ENCODE measurements around the gene SELENOH.
A peak's percentile ranks its signal among the peaks of the same experiment; 100 is the strongest.

SELENOH gene

DNA sequence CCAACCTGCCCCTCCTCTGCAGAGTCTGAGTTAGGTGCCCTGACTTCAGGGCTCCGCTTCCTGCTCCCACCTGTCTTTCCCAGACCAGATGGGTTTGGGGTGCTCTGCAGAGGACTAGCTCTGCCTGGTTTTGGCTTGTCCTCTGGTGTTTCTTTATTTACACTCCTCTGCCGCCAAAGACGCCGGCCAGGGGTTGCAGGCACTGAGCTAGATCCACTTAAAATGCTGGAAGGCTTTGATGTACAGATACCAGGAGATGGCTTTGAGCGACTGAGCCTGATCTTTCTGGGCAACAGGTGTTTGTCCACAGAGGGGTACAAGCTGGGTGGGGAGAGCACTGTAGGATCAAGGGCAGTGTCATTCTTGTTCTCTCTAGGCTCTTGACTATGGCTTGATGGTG lies 3.9 kb downstream of the SELENOH start:
- Histone ChIP-seq H3K9ac (ENCODE audit: low read length in 2 of 2) (no peak overlapping the region), H3K4me1 (ENCODE audit: control insufficient read depth, insufficient read depth, low read length) (peaks cover 13% of the 10 kb centered on the region), H3K9me3 (ENCODE audit: control insufficient read depth in 2 of 2, low read length in 2 of 2) (no peaks in the 10 kb centered on the region), H3K27me3 (ENCODE audit: control insufficient read depth in 1 of 2, insufficient read depth in 2 of 2, low read length in 2 of 2) (no peaks in the 10 kb centered on the region), H3K4me3 (ENCODE audit: low read length in 2 of 2) (no peak overlapping the region), H3K36me3 (ENCODE audit: control insufficient read depth in 2 of 2, insufficient read depth in 2 of 2, low read length in 2 of 2) (peaks cover 25 to 29% of the 10 kb centered on the region in 2 donors), H3K27ac (ENCODE audit: low read length) (peak overlapping the region; percentile 24)

DNA sequence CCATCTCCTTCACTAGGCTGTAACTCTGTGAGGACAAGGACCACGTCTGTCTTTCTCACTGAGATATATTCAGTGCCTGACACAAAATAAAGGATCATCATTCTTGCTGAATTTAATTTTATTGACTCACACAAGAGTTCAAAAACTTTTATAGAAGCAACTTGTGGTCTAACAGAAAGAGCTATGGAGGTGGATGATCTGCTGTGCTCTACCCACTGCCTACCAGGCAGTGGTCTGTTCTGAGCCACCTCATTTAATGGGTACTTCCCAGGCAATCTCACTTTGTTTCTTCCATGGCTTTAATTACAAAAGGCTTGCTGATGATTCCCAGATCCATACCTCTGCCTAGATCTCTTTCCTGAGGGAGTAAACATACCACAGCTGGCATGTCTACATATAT lies 5.6 kb downstream of the SELENOH start:
- H3K27me3 ChIP-seq (ENCODE audit: control insufficient read depth in 1 of 2, insufficient read depth in 2 of 2, low read length in 2 of 2), result no peaks in the 10 kb centered on the region
- H3K4me1 ChIP-seq (ENCODE audit: control insufficient read depth, insufficient read depth, low read length), result peaks cover 8% of the 10 kb centered on the region
- H3K4me3 ChIP-seq (ENCODE audit: low read length in 2 of 2), result no peak overlapping the region
- no peak overlapping the region for H3K27ac ChIP-seq (ENCODE audit: low read length)
- no peaks in the 10 kb centered on the region for H3K9me3 ChIP-seq (ENCODE audit: control insufficient read depth in 2 of 2, low read length in 2 of 2)
- H3K36me3 ChIP-seq (ENCODE audit: control insufficient read depth in 2 of 2, insufficient read depth in 2 of 2, low read length in 2 of 2), result peaks cover 26 to 29% of the 10 kb centered on the region in 2 donors
- no peak overlapping the region for H3K9ac ChIP-seq (ENCODE audit: low read length in 2 of 2)

DNA sequence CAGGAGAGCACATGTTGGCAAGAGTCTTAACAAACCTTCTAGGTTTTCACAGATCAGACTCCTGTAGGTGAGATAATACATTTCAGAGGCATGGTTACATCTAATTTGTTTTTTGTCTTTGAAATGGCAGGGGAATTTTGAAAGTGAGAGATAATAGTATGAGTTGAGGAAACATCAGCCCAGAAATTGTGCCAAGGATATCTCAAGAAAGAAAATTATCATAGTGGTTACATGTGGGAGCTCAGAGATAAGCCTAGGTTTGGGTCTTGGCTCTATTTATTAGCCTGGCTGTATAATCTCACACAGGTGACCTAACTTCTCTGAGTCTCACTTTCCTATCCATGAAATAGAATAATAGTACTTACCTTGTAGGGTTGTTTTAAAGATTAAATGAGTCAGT lies 9.9 kb downstream of the SELENOH start:
- Histone ChIP-seq H3K36me3 (ENCODE audit: control insufficient read depth in 2 of 2, insufficient read depth in 2 of 2, low read length in 2 of 2) (peaks cover 4 to 6% of the 10 kb centered on the region in 2 donors), H3K9me3 (ENCODE audit: control insufficient read depth in 2 of 2, low read length in 2 of 2) (no peaks in the 10 kb centered on the region), H3K27me3 (ENCODE audit: control insufficient read depth in 1 of 2, insufficient read depth in 2 of 2, low read length in 2 of 2) (no peaks in the 10 kb centered on the region), H3K27ac (ENCODE audit: low read length) (no peak overlapping the region), H3K4me1 (ENCODE audit: control insufficient read depth, insufficient read depth, low read length) (no peaks in the 10 kb centered on the region), H3K4me3 (ENCODE audit: low read length in 2 of 2) (no peak overlapping the region), H3K9ac (ENCODE audit: low read length in 2 of 2) (no peak overlapping the region)

DNA sequence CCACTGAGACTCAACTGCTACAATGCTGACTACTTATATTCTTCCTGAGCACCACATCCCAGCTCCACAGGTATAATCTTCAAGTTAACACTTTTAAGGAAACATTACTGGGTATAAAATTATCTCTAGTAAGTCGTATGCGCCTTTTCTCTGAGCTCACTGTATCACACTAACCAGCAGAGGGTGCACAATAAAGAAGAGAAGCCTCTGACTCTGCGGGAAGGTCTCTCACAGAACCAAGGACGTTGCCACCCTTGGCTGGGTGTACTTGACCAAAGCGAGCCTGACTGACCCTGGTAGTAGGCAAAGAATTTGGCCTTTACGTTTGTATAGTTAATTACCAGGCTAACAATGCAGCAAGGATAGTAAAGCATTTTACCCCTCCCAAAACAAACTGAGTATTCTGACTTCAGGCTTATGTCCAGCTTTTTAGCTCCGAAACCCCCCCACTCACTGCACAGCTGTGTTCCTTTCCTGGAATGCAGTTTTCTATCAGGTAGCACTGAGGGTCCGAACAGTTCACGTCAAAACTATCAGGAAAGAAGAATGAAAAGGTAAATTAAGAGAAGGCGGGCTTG lies 10.5 kb downstream of the SELENOH start, which contains the start of gene BTBD18:
Gene BTBD18 (minus strand): TSS at position 144 of the 578 bp plus-strand sequence. CDS start 631 bp downstream, outside the sequence.
- H3K27me3 ChIP-seq (ENCODE audit: control insufficient read depth in 1 of 2, insufficient read depth in 2 of 2, low read length in 2 of 2), result no peaks in the 10 kb centered on the region
- H3K27ac ChIP-seq (ENCODE audit: low read length), result no peak within 1 kb of the TSS
- no peak within 1 kb of the TSS for H3K9ac ChIP-seq (ENCODE audit: low read length in 2 of 2)
- H3K4me3 ChIP-seq (ENCODE audit: low read length in 2 of 2), result no peak within 1 kb of the TSS
- H3K9me3 ChIP-seq (ENCODE audit: control insufficient read depth in 2 of 2, low read length in 2 of 2), result no peaks in the 10 kb centered on the region
- peaks cover 3 to 4% of the 10 kb centered on the region in 2 donors for H3K36me3 ChIP-seq (ENCODE audit: control insufficient read depth in 2 of 2, insufficient read depth in 2 of 2, low read length in 2 of 2)
- no peaks in the 10 kb centered on the region for H3K4me1 ChIP-seq (ENCODE audit: control insufficient read depth, insufficient read depth, low read length)

DNA sequence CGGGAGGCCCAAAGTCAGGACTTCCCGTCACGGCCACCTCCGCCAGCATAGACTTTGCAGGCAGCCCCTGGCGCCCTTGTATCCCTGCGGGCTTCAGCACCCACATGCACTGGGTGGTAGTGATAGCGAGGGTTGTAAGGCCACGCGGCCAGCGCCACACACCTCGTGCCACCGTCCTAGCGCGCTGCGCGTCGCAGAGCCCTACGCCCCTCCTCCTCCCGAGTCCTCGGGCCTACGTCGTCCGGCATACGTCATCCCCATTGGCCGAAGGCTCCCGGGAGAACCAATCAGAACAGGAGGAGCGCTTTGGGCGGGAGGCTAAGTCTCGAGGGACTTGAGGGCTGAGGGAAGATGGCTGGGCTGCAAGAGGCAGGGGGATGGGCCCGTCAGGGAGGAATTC lies 11.7 kb downstream of the SELENOH start:
- Histone ChIP-seq H3K4me1 (ENCODE audit: control insufficient read depth, insufficient read depth, low read length) (no peaks in the 10 kb centered on the region), H3K9me3 (ENCODE audit: control insufficient read depth in 2 of 2, low read length in 2 of 2) (no peaks in the 10 kb centered on the region), H3K9ac (ENCODE audit: low read length in 2 of 2) (no peak overlapping the region), H3K27ac (ENCODE audit: low read length) (no peak overlapping the region), H3K4me3 (ENCODE audit: low read length in 2 of 2) (no peak overlapping the region), H3K27me3 (ENCODE audit: control insufficient read depth in 1 of 2, insufficient read depth in 2 of 2, low read length in 2 of 2) (no peaks in the 10 kb centered on the region), H3K36me3 (ENCODE audit: control insufficient read depth in 2 of 2, insufficient read depth in 2 of 2, low read length in 2 of 2) (peaks cover 0 to 2% of the 10 kb centered on the region in 2 donors)

DNA sequence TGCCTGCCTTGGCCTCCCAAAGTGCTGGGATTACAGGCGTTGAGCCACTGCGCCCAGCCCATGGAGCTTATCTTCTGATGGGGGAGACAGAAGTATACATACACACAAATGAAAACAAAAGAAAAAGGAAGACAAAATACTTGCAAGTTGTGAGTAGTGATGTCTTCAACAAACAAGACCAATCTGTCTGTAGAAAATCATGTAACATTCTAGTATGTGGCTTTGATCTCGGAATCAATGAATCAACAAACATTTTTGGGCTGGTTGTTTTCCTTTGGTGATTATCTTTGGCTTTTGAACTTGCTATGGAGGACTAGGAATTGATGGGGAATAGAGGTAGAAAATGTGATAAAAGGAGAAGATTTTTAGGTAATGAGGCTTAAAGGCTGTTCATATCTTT lies 16.9 kb downstream of the SELENOH start:
- no peaks in the 10 kb centered on the region for H3K36me3 ChIP-seq (ENCODE audit: control insufficient read depth in 2 of 2, insufficient read depth in 2 of 2, low read length in 2 of 2)
- H3K9ac ChIP-seq (ENCODE audit: low read length in 2 of 2), result no peak overlapping the region
- no peaks in the 10 kb centered on the region for H3K27me3 ChIP-seq (ENCODE audit: control insufficient read depth in 1 of 2, insufficient read depth in 2 of 2, low read length in 2 of 2)
- no peak overlapping the region for H3K4me3 ChIP-seq (ENCODE audit: low read length in 2 of 2)
- no peaks in the 10 kb centered on the region for H3K4me1 ChIP-seq (ENCODE audit: control insufficient read depth, insufficient read depth, low read length)
- no peak overlapping the region for H3K27ac ChIP-seq (ENCODE audit: low read length)
- no peaks in the 10 kb centered on the region for H3K9me3 ChIP-seq (ENCODE audit: control insufficient read depth in 2 of 2, low read length in 2 of 2)

DNA sequence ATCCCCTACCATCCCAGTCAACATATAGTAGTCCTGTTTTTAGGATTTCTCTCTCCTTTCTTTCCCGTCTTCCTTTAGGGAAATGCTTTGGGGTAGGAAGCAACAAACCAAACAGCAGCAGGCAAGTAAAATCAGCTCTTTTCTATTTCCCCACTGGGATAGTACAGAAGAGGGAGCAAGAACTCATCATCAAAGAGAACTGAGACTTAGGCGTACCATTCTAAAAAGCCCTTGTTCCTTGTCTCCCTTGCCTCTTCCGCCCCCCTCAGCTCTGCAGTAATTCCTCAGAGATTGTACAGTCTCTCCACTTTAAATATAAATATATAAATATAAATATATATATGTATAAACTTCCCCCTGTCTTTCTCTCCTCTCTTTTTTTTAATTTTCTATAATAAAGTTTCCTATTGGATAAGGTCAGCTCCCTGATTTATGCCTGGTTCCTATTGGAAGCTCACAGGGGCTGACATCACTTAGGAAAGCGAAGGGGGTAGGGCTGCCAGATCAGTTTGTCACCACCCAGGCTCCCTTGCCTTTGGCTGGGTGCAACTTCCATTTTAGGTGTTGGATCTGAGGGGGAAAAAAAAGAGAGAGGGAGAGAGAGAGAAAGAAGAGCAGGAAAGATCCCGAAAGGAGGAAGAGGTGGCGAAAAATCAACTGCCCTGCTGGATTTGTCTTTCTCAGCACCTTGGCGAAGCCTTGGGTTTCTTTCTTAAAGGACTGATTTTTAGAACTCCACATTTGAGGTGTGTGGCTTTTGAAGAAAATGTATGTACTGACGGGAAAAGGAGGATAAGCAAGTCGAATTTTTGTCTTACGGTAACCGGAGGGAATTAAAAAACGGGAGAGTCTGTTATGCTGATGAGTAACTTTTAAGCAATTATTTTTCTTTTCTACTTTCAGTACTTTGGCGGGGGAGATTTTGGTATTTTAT lies 20.3 kb downstream of the SELENOH start, which contains the start of gene CTNND1:
Gene CTNND1 (plus strand): TSS at position 502 of the 934 bp plus-strand sequence. CDS start 29,677 bp downstream, outside the sequence.
- peak within 1 kb of the TSS; percentile 90 to 95 for H3K4me3 ChIP-seq (ENCODE audit: low read length in 2 of 2)
- H3K9me3 ChIP-seq (ENCODE audit: control insufficient read depth in 2 of 2, low read length in 2 of 2), result no peaks in the 10 kb centered on the region
- H3K9ac ChIP-seq (ENCODE audit: low read length in 2 of 2), result peak within 1 kb of the TSS; percentile 95
- no peaks in the 10 kb centered on the region for H3K27me3 ChIP-seq (ENCODE audit: control insufficient read depth in 1 of 2, insufficient read depth in 2 of 2, low read length in 2 of 2)
- H3K27ac ChIP-seq (ENCODE audit: low read length), result peak within 1 kb of the TSS; percentile 94
- H3K4me1 ChIP-seq (ENCODE audit: control insufficient read depth, insufficient read depth, low read length), result peaks cover 16% of the 10 kb centered on the region
- no peaks in the 10 kb centered on the region for H3K36me3 ChIP-seq (ENCODE audit: control insufficient read depth in 2 of 2, insufficient read depth in 2 of 2, low read length in 2 of 2)

DNA sequence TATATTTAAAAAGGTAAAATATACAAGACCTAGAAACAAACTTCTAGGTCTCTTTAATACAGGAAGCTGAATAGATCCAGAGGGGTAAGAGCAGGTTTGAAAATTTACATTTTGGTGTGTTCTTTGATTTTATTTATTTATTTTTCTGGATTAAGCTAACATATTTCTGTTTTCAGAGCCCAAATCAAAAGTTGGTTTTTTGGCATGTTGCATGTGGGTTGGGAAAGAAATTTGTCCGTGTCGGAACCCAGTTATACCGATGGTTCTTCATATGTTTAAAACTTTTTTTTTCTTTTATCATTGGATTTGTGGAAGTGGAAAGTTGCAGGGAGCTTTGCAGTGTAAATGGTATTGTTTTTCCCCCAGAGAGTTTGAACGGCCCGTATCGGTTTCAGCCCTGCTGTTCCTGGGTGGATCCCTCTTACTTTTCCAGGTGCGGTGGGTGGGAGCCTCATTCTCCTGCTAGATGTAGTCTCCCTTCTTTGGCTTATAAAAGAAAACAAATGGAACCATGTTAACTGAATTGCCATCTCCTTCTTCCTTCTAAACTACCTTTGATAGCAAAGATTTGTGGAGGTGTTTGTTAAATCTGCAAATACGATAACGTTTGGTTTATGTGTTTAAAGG lies 21.1 kb downstream of the SELENOH start:
- Histone ChIP-seq H3K9me3 (ENCODE audit: control insufficient read depth in 2 of 2, low read length in 2 of 2) (no peaks in the 10 kb centered on the region), H3K9ac (ENCODE audit: low read length in 2 of 2) (peak overlapping the region; percentile 95), H3K27me3 (ENCODE audit: control insufficient read depth in 1 of 2, insufficient read depth in 2 of 2, low read length in 2 of 2) (no peaks in the 10 kb centered on the region), H3K27ac (ENCODE audit: low read length) (peak overlapping the region; percentile 94), H3K4me1 (ENCODE audit: control insufficient read depth, insufficient read depth, low read length) (peaks cover 16% of the 10 kb centered on the region), H3K36me3 (ENCODE audit: control insufficient read depth in 2 of 2, insufficient read depth in 2 of 2, low read length in 2 of 2) (no peaks in the 10 kb centered on the region), H3K4me3 (ENCODE audit: low read length in 2 of 2) (peak overlapping the region; percentile 90 to 95)

DNA sequence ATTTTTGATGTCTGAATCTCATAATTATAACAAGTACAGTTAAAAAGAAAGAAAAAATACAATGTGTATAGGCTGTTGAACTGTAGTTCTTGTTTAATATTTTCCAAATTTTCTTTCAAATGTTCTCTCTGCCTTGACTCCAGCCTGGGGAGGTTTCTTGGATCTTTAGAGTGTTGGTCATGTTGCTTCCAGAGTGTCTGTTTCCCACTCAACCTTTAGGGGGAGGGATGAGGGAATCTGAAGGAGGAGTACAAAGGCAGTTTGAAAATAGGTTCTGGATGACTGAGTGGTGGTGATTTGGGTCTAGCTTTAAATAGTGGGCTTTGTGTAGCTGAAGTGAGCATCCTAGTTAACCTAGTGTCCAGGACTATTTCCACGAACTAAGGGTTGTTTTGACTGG lies 22.3 kb downstream of the SELENOH start:
- H3K27me3 ChIP-seq (ENCODE audit: control insufficient read depth in 1 of 2, insufficient read depth in 2 of 2, low read length in 2 of 2), result no peaks in the 10 kb centered on the region
- H3K4me3 ChIP-seq (ENCODE audit: low read length in 2 of 2), result peak overlapping the region; percentile 90 to 95
- H3K9me3 ChIP-seq (ENCODE audit: control insufficient read depth in 2 of 2, low read length in 2 of 2), result no peaks in the 10 kb centered on the region
- peak overlapping the region; percentile 95 for H3K9ac ChIP-seq (ENCODE audit: low read length in 2 of 2)
- H3K4me1 ChIP-seq (ENCODE audit: control insufficient read depth, insufficient read depth, low read length), result peaks cover 16% of the 10 kb centered on the region
- no peaks in the 10 kb centered on the region for H3K36me3 ChIP-seq (ENCODE audit: control insufficient read depth in 2 of 2, insufficient read depth in 2 of 2, low read length in 2 of 2)
- peak overlapping the region; percentile 19 for H3K27ac ChIP-seq (ENCODE audit: low read length)

DNA sequence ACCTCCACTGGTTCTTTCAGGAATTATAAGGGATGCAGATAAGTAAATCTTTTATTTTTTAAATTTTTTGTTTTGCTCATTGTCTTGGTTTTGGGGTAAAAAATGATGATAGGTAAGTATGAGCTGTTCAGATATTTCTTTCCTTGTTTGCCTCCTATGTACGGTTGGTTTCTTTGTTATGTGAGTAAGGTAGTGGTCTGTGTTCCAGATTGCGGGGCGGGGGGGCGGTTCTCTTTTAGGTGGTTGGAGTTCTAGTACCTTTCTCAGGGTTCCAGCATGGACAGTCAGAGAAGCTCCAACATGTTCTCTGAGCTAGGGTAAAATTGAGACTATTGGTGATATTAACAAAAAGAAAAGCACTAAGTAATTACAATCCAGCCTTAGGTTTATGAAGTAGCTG lies 22.7 kb downstream of the SELENOH start:
- Histone ChIP-seq H3K27ac (ENCODE audit: low read length) (peak overlapping the region; percentile 19), H3K9ac (ENCODE audit: low read length in 2 of 2) (peak overlapping the region; percentile 95), H3K4me3 (ENCODE audit: low read length in 2 of 2) (peak overlapping the region; percentile 90 to 95)

More for the DNA sequence above, 22.7 kb downstream of the SELENOH start:
- Histone ChIP-seq H3K9me3 (ENCODE audit: control insufficient read depth in 2 of 2, low read length in 2 of 2) (no peaks in the 10 kb centered on the region), H3K36me3 (ENCODE audit: control insufficient read depth in 2 of 2, insufficient read depth in 2 of 2, low read length in 2 of 2) (no peaks in the 10 kb centered on the region), H3K4me1 (ENCODE audit: control insufficient read depth, insufficient read depth, low read length) (peaks cover 16% of the 10 kb centered on the region), H3K27me3 (ENCODE audit: control insufficient read depth in 1 of 2, insufficient read depth in 2 of 2, low read length in 2 of 2) (no peaks in the 10 kb centered on the region)
